GM13976 (cell line): Measurements from ENCODE around the gene ING2.
"Not testable (repeated sequence)": the region's sequence is repeated elsewhere in the genome, so short reads cannot be mapped to it uniquely, and the experiment has no call there.

Experiments
- DNase-seq: peaks from one replicate; pipeline ENCODE4 v3.0.0; 2012; ENCODE audit warnings: low spot score
- CTCF ChIP-seq: IDR thresholded peaks from 2 replicates; pipeline ENCODE4 v1.5.1; 2012; ENCODE audit warnings: borderline replicate concordance, mild to moderate bottlenecking; ENCODE audit not compliant: insufficient read depth; ENCODE audit errors: extremely low read depth, missing control alignments, control extremely low read depth
- in situ Hi-C: fragments of 300-500 bp; cut with MboI; formaldehyde crosslinking; loops from one replicate; pipeline ENCODE4 v1.12.0; 2022; ENCODE audit warnings: low sequenced_read_pairs, mixed read lengths, inconsistent platforms; ENCODE audit not compliant: unreplicated experiment

Gene ING2, protein sequence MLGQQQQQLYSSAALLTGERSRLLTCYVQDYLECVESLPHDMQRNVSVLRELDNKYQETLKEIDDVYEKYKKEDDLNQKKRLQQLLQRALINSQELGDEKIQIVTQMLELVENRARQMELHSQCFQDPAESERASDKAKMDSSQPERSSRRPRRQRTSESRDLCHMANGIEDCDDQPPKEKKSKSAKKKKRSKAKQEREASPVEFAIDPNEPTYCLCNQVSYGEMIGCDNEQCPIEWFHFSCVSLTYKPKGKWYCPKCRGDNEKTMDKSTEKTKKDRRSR

DNA sequence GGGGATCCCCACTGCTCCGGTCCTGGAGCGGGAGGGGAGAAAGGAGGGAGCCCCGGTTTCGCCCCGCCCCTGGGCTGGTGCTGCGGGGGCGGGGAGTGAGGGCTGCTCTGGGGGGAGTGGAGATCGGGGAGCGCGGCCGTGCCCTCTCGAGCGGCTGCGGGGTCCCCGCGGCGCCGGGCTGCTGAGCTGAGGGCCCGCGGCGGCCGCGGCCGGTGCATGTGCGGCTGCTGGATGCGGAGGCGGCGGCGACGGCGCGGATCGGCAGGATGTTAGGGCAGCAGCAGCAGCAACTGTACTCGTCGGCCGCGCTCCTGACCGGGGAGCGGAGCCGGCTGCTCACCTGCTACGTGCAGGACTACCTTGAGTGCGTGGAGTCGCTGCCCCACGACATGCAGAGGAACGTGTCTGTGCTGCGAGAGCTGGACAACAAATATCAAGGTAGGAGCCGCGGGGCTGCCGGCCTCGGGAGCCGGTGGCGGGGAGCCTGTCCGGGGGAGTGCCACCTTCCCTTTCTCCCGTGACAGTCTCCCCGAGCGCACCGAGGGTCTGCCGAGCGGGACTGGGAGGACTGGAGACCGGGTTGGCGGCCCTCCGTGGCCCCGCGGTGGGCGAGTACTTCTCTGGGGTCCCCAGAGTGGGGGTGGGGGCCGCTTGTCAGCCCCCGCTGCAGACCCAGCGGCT is at the start of gene ING2:
Gene ING2, plus strand, starts transcription at position 129 of the 681 bp plus-strand sequence. Its CDS starts 138 bp downstream, at position 267.
- no peak for TF ChIP-seq CTCF
- in situ Hi-C loops = no loop called here
- peak; percentile 87 for DNase-seq

- TF ChIP-seq CTCF = no peak
- no peak for DNase-seq
- in situ Hi-C loops = no loop called here
Observed at GRCh38 chr4:183455431-183456195, 49.2 kb upstream of the ING2 start.

DNA sequence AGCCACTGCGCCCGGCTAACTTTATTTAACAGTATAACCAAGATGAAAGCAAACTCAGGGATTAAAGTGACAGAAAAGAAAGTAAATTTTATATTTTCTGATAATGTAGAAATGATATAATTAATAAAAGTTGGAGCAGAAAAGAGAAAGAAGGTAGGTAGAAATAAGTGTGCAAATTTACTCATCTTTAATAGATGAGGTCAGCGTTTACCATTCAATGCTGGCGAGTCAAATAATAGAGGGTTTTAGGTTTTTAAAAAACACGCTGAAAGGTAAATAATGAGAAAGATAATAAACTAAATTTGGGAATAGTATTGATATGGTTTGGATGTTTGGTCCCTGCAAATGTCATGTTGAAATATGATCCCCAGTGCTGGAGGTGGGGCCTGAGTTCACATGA is 46.9 kb upstream of the ING2 start:
- TF ChIP-seq CTCF = no peak
- DNase-seq = no peak
- in situ Hi-C loops = no loop called here

DNA sequence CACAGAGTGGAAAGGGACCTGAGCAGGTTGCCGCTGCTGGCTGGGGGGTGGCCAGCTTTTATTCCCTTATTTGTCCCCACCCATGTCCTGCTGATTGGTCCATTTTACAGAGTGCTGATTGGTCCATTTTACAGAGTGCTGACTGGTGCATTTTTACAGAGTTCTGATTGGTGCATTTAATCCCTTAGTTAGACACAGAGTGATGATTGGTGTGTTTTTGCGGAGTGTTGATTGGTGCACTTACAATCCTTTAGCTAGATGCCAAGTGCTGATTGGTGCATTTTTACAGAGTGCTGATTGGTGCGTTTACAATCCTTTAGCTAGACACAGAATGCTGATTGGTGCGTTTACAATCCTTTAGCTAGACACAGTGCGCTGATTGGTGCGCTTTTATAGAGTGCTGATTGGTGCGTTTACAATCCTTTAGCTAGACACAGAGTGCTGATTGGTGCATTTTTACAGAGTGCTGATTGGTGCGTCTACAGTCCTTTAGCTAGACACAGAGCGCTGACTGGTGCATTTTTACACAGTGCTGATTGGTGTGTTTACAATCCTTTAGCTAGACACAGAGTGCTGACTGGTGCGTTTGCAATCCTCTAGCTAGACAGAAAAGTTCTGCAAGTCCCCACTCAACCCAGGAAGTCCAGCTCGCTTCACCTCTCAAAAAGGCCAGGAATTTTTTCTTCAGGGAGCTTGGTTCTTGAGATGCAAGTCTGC is 40.8 kb upstream of the ING2 start:
- in situ Hi-C loops, DNase-seq: not testable (repeated sequence)

DNA sequence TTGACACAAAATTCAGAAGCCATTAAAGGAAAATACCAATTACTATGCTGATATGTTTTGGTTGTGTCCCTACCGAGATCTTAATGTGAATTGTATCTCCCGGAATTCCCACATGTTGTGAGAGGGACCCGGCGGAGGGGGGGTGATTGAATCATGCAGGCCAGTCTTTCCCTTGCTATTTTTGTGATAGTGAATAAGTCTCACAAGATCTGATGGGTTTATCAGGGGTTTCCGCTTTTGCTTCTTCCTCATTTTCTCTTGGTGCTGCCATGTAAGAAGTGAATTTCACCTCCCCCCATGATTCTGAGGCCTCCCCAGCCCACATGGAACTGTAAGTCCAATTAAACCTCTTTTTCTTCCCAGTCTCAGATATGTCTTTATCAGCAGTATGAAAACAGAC is 39.0 kb upstream of the ING2 start:
- DNase-seq, in situ Hi-C loops: not testable (repeated sequence)

DNA sequence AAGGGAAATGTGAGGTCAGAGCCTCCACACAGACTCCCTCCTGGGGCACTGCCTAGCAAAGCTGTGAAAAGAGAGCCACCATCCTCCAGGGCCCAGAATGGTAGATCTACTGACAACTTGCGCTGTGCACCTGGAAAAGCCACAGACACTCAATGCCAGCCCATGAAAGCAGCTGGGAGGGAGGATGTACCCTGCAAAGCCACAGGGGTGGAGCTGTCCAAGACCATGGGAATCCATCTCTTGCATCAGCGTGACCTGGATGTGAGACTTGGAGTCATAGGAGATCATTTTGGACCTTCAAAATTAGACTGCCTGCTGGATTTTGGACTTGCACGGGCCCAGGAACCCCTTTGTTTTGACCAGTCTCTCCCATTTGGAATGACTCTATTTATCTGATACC is 37.6 kb upstream of the ING2 start:
- in situ Hi-C loops = no loop called here
- no peak for DNase-seq
- no peak for TF ChIP-seq CTCF

GRCh38 chr4:183468210-183469095 is 36.4 kb upstream of the ING2 start:
- no peak for TF ChIP-seq CTCF
- in situ Hi-C loops = no loop called here
- no peak for DNase-seq
